ENCODE results near the gene ITFG1.
"Not testable (repeated sequence)": the region's sequence is repeated elsewhere in the genome, so short reads cannot be mapped to it uniquely, and the experiment has no call there.

The ITFG1 gene

GRCh38 chr16:47158992-47159391, 301.9 kb downstream of the ITFG1 start:
- no peak for DNase-seq (ENCODE audit: low read depth in 2 of 2)

GRCh38 chr16:47156680-47157215, 304.1 kb downstream of the ITFG1 start:
- DNase-seq (ENCODE audit: low read depth in 2 of 2) = no peak

- not testable (repeated sequence) for DNase-seq (ENCODE audit: low read depth in 2 of 2)
Measured at GRCh38 chr16:47152501-47152900, 308.4 kb downstream of the ITFG1 start.

GRCh38 chr16:47150067-47150466, 310.8 kb downstream of the ITFG1 start:
- DNase-seq (ENCODE audit: low read depth in 2 of 2) = no peak

GRCh38 chr16:47144559-47144877, 316.3 kb downstream of the ITFG1 start:
- no peak for DNase-seq (ENCODE audit: low read depth in 2 of 2)

GRCh38 chr16:47143677-47144558, 316.9 kb downstream of the ITFG1 start, which contains the start of gene NETO2:
Gene NETO2, minus strand, starts transcription at chr16:47143945. Its CDS starts 333 bp downstream, at chr16:47143612.
- peak in 1 of 2 donors; percentile 51 for DNase-seq (ENCODE audit: low read depth in 2 of 2)

- peak; percentile 15 to 57 for DNase-seq (ENCODE audit: low read depth in 2 of 2)
Measured at GRCh38 chr16:47142821-47143676, 317.8 kb downstream of the ITFG1 start.

GRCh38 chr16:47142486-47142820, 318.4 kb downstream of the ITFG1 start:
- DNase-seq (ENCODE audit: low read depth in 2 of 2) = no peak

GRCh38 chr16:47141773-47142485, 318.9 kb downstream of the ITFG1 start:
- DNase-seq (ENCODE audit: low read depth in 2 of 2) = peak; percentile 56 to 58

- DNase-seq (ENCODE audit: low read depth in 2 of 2) = no peak
Measured at GRCh38 chr16:47140686-47141085, 320.2 kb downstream of the ITFG1 start.

GRCh38 chr16:47139561-47140185, 321.2 kb downstream of the ITFG1 start:
- DNase-seq (ENCODE audit: low read depth in 2 of 2) = no peak

- DNase-seq (ENCODE audit: low read depth in 2 of 2) = not testable (repeated sequence)
Measured at GRCh38 chr16:47137925-47138324, 322.9 kb downstream of the ITFG1 start.

GRCh38 chr16:47136099-47136842, 324.6 kb downstream of the ITFG1 start:
- no peak for DNase-seq (ENCODE audit: low read depth in 2 of 2)

GRCh38 chr16:47134550-47134949, 326.3 kb downstream of the ITFG1 start:
- no peak for DNase-seq (ENCODE audit: low read depth in 2 of 2)

GRCh38 chr16:47132308-47132707, 328.6 kb downstream of the ITFG1 start:
- DNase-seq (ENCODE audit: low read depth in 2 of 2) = no peak

GRCh38 chr16:47129755-47130435, 331.0 kb downstream of the ITFG1 start:
- DNase-seq (ENCODE audit: low read depth in 2 of 2) = no peak

- no peak for DNase-seq (ENCODE audit: low read depth in 2 of 2)
Measured at GRCh38 chr16:47127541-47127940, 333.3 kb downstream of the ITFG1 start.

- no peak for DNase-seq (ENCODE audit: low read depth in 2 of 2)
Measured at GRCh38 chr16:47125757-47126156, 335.1 kb downstream of the ITFG1 start.

- DNase-seq (ENCODE audit: low read depth in 2 of 2) = no peak
Measured at GRCh38 chr16:47113130-47113529, 347.7 kb downstream of the ITFG1 start.

- DNase-seq (ENCODE audit: low read depth in 2 of 2) = no peak
Measured at GRCh38 chr16:47110939-47111338, 349.9 kb downstream of the ITFG1 start.

All from stimulated activated CD4-positive, alpha-beta T cell treated with anti-CD3 and anti-CD28 coated beads, Interleukin-1b, Interleukin-23, amount 100 ng/mL, for 1 hour (primary cell).